Keratinocyte (primary cell): ENCODE measurements around the gene CCDC157. TPM values are rescaled to one million over a fixed set of nuclear protein-coding genes. Genes with fewer than 3 reads are reported as not detected.
A peak's percentile ranks its signal among the peaks of the same experiment; 100 is the strongest.

ENCODE experiments used
- DNase-seq: peaks from one replicate; pipeline ENCODE4 v3.0.0-alpha.2; 2011; ENCODE audit warnings: low read depth, missing footprints, low spot score
- FAIRE-seq: peaks from 2 replicates; lab custom pipeline; 2011; peaks lifted over from hg19 to GRCh38; lab: Jason Lieb, UNC
- H2AFZ ChIP-seq: 2 replicates; pipeline ENCODE4 v1.6.0; 2012; ENCODE audit warnings: low read length, control low read depth, inconsistent platforms; ENCODE audit not compliant: control insufficient read depth
- H3K27ac ChIP-seq: 2 replicates; pipeline ENCODE4 v1.5.1; 2011; ENCODE audit warnings: low read length; ENCODE audit not compliant: control insufficient read depth, insufficient read depth
- H3K27me3 ChIP-seq: 3 replicates; pipeline ENCODE4 v1.6.0; 2011; ENCODE audit warnings: low read length; ENCODE audit not compliant: control insufficient read depth, insufficient read depth; ENCODE audit errors: extremely low read depth
- H3K36me3 ChIP-seq, 2 experiments: 2 replicates in 1 of 2; 3 replicates in 1 of 2; pipeline ENCODE4 v1.5.1; 2011; ENCODE audit warnings: low read length in 2 of 2, mild to moderate bottlenecking in 1 of 2; ENCODE audit not compliant: control insufficient read depth in 2 of 2, insufficient read depth in 2 of 2; ENCODE audit errors: extremely low read depth in 1 of 2
- H3K4me1 ChIP-seq: 3 replicates; pipeline ENCODE4 v1.5.1; 2011; ENCODE audit warnings: low read length; ENCODE audit not compliant: control insufficient read depth, insufficient read depth; ENCODE audit errors: extremely low read depth
- H3K4me2 ChIP-seq: 3 replicates; pipeline ENCODE4 v1.6.0; 2011; ENCODE audit warnings: low read depth, low read length; ENCODE audit not compliant: control insufficient read depth, insufficient read depth; ENCODE audit errors: extremely low read depth
- H3K4me3 ChIP-seq, 3 experiments: fragments of 200-600 bp in 1 of 3; sonication (generic) in 1 of 3; 2 replicates in 2 of 3; 3 replicates in 1 of 3; pipeline ENCODE4 v1.5.1; 2011 to 2016; ENCODE audit warnings: low read length in 3 of 3, mild to moderate bottlenecking in 3 of 3, control low read depth in 2 of 3, inconsistent platforms in 1 of 3, low read depth in 1 of 3, mixed read lengths in 1 of 3, mixed run types in 1 of 3, moderate library complexity in 1 of 3; ENCODE audit not compliant: control insufficient read depth in 2 of 3, insufficient read depth in 2 of 3; ENCODE audit errors: extremely low read depth in 1 of 3
- H3K79me2 ChIP-seq: 2 replicates; pipeline ENCODE4 v1.6.0; 2012; ENCODE audit warnings: low read length; ENCODE audit not compliant: control insufficient read depth, insufficient read depth
- H3K9ac ChIP-seq: 3 replicates; pipeline ENCODE4 v1.6.0; 2011; ENCODE audit warnings: low read length; ENCODE audit not compliant: control insufficient read depth, insufficient read depth; ENCODE audit errors: extremely low read depth
- H3K9me1 ChIP-seq: 3 replicates; pipeline ENCODE4 v1.6.0; 2011; ENCODE audit warnings: low read length; ENCODE audit not compliant: control insufficient read depth, insufficient read depth; ENCODE audit errors: extremely low read depth
- H3K9me3 ChIP-seq: 2 replicates; pipeline ENCODE4 v1.5.1; 2012; ENCODE audit warnings: low read depth, low read length; ENCODE audit not compliant: control insufficient read depth
- H4K20me1 ChIP-seq: 3 replicates; pipeline ENCODE4 v1.6.0; 2011; ENCODE audit warnings: low read length; ENCODE audit not compliant: control insufficient read depth, insufficient read depth; ENCODE audit errors: extremely low read depth
- EZH2 ChIP-seq: IDR thresholded peaks from one replicate; pipeline ENCODE4 v1.6.1; 2012; ENCODE audit warnings: inconsistent platforms, mild to moderate bottlenecking, low read length, moderate library complexity
- dilution Hi-C: fragments of 300-500 bp; cut with MboI; formaldehyde crosslinking; loops from one replicate; pipeline ENCODE4 v1.7.0; 2020; ENCODE audit warnings: low sequenced_read_pairs; ENCODE audit not compliant: extremely low pct_ligation_motif_present
- polyA plus RNA-seq, 5 experiments: library from polyadenylated mRNA; depleted of rRNA in 3 of 5; stranded (reverse) in 3 of 5; stranded (forward) in 1 of 5; unstranded in 1 of 5; fragments of >200 nt; gene quantifications; 1 replicate in 1 of 5; 2 replicates in 3 of 5; 3 replicates in 1 of 5; pipeline versions ENCODE4 v1.2.1 to v1.2.3, GENCODE V29; 2011 to 2012; ENCODE audit warnings: missing spikeins in 2 of 5, low read depth in 1 of 5, low replicate concordance in 1 of 5
- TF ChIP-seq, protein P1 (sequence below), 3 experiments: IDR thresholded peaks in 1 of 3; conservative IDR thresholded peaks in 1 of 3; optimal IDR thresholded peaks in 1 of 3; 2 replicates in 2 of 3; 3 replicates in 1 of 3; pipeline versions ENCODE3 to v1.5.1; 2011; ENCODE audit warnings: low read length in 3 of 3, mild to moderate bottlenecking in 3 of 3, moderate library complexity in 2 of 3, control low read depth in 1 of 3, inconsistent platforms in 1 of 3; ENCODE audit not compliant: insufficient read depth in 2 of 3; ENCODE audit errors: extremely low read depth in 1 of 3

Gene CCDC157
- polyA plus RNA-seq, 1 donor (not counting 4 experiments of a cell fraction or from before 2014, with no cell fraction given), result 1.3 TPM

DNA sequence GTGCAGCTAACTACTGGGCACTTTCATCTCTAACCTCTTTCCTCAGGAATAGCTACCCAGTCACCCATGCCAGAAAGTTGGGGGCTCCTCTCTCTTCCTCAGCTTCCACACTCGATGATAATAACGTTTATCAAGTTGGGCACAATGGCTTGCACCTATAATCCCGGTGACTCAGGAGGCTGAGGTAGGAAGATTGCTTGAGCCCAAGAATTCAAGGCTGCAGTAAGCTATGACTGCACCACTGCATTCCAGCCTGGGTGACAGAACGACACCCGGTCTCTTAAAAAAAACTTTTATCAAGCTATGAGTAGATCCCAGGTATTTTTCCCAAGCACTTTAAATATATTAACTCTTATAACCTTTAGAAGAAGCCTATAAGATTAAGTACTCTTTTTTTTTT is 2.2 kb upstream of the CCDC157 start:
- dilution Hi-C loops, result no loop called here
- Histone ChIP-seq H3K27me3 (no peaks in the 10 kb centered on the region), H3K9ac (peak overlapping the region; percentile 93), H3K9me3 (no peaks in the 10 kb centered on the region), H3K9me1 (peaks cover 5% of the 10 kb centered on the region), H3K4me1 (peaks cover 18% of the 10 kb centered on the region), H2AFZ (no peak overlapping the region), H3K4me3 (no peak overlapping the region), H3K36me3 (peaks cover 8 to 31% of the 10 kb centered on the region in 2 experiments), H4K20me1 (peaks cover 8% of the 10 kb centered on the region), H3K79me2 (peaks cover 59% of the 10 kb centered on the region), H3K27ac (peak overlapping the region; percentile 3), H3K4me2 (peak overlapping the region; percentile 75)
- DNase-seq, result no peak
- FAIRE-seq, result no peak
- TF ChIP-seq, protein P1, sequence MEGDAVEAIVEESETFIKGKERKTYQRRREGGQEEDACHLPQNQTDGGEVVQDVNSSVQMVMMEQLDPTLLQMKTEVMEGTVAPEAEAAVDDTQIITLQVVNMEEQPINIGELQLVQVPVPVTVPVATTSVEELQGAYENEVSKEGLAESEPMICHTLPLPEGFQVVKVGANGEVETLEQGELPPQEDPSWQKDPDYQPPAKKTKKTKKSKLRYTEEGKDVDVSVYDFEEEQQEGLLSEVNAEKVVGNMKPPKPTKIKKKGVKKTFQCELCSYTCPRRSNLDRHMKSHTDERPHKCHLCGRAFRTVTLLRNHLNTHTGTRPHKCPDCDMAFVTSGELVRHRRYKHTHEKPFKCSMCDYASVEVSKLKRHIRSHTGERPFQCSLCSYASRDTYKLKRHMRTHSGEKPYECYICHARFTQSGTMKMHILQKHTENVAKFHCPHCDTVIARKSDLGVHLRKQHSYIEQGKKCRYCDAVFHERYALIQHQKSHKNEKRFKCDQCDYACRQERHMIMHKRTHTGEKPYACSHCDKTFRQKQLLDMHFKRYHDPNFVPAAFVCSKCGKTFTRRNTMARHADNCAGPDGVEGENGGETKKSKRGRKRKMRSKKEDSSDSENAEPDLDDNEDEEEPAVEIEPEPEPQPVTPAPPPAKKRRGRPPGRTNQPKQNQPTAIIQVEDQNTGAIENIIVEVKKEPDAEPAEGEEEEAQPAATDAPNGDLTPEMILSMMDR (optimal IDR thresholded peaks at IDR 0.05 in 1 of 3, IDR thresholded peaks at IDR 0.05 in 1 of 3, conservative IDR thresholded peaks at IDR 0.05 in 1 of 3; ENCODE audit: extremely low read depth in 1 of 3, insufficient read depth in 2 of 3, low read length in 3 of 3), result no peak
- no peak for TF ChIP-seq EZH2

DNA sequence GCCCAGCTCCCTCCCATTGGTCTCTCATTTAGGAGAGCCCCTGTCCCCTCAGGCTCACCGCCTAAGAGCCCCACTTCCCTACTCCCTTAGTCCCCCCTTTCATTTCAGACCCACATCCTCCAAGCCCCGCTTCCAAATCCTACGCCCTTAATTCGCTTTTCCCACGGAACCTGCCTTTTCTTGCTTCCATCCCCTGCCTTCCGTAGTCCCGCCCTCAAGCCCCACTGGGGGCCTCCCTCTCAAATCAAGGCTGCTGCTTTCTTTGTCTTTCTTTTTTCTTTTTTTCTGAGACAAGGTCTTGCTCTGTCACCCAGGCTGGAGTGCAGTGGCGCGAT is 396 bp downstream of the CCDC157 start:
- no peak for DNase-seq
- H4K20me1 ChIP-seq, result peaks cover 8% of the 10 kb centered on the region
- dilution Hi-C loops, result no loop called here
- H2AFZ ChIP-seq, result peak overlapping the region; percentile 97
- H3K79me2 ChIP-seq, result peaks cover 40% of the 10 kb centered on the region
- H3K9me1 ChIP-seq, result peaks cover 5% of the 10 kb centered on the region
- peak overlapping the region; percentile 93 for H3K9ac ChIP-seq
- no peaks in the 10 kb centered on the region for H3K27me3 ChIP-seq
- H3K9me3 ChIP-seq, result no peaks in the 10 kb centered on the region
- TF ChIP-seq EZH2, result no peak
- TF ChIP-seq, protein P1 (optimal IDR thresholded peaks at IDR 0.05 in 1 of 3, IDR thresholded peaks at IDR 0.05 in 1 of 3, conservative IDR thresholded peaks at IDR 0.05 in 1 of 3; ENCODE audit: extremely low read depth in 1 of 3, insufficient read depth in 2 of 3, low read length in 3 of 3), result no peak
- peak overlapping the region; percentile 91 to 99 (median 95) for H3K4me3 ChIP-seq
- peaks cover 18% of the 10 kb centered on the region for H3K4me1 ChIP-seq
- FAIRE-seq, result no peak
- H3K27ac ChIP-seq, result peak overlapping the region; percentile 91
- peak overlapping the region; percentile 95 for H3K4me2 ChIP-seq
- peaks cover 6 to 15% of the 10 kb centered on the region in 2 experiments for H3K36me3 ChIP-seq
